Muscle layer of duodenum (tissue), 2 donors: ENCODE results near the gene CNN2.

Experiments used
- H3K27ac ChIP-seq: one replicate; pipeline ENCODE4 v1.7.0; 2013; ENCODE audit warnings: mild to moderate bottlenecking, low read length
- H3K27me3 ChIP-seq: one replicate; pipeline ENCODE4 v1.7.0; 2013; ENCODE audit warnings: low read depth, mild to moderate bottlenecking, control low read depth, low read length
- H3K36me3 ChIP-seq, 2 donors: one replicate each; pipeline ENCODE4 v1.7.0; 2013; ENCODE audit warnings: low read length in 2 of 2, control low read depth in 1 of 2, mild to moderate bottlenecking in 1 of 2; ENCODE audit not compliant: insufficient read depth in 2 of 2, control insufficient read depth in 1 of 2
- H3K4me1 ChIP-seq, 2 donors: one replicate each; pipeline ENCODE4 v1.7.0; 2013; ENCODE audit warnings: low read length in 2 of 2, mild to moderate bottlenecking in 2 of 2, control low read depth in 1 of 2, moderate library complexity in 1 of 2; ENCODE audit not compliant: insufficient read depth in 2 of 2, control insufficient read depth in 1 of 2
- H3K4me3 ChIP-seq, 2 donors: one replicate each; pipeline ENCODE4 v1.7.0; 2013; ENCODE audit warnings: low read length in 2 of 2, low read depth in 1 of 2, mild to moderate bottlenecking in 1 of 2
- H3K9me3 ChIP-seq, 2 donors: one replicate each; pipeline ENCODE4 v1.7.0; 2013; ENCODE audit warnings: low read length in 2 of 2, control low read depth in 1 of 2, mild to moderate bottlenecking in 1 of 2; ENCODE audit not compliant: control insufficient read depth in 1 of 2
- donor health status: healthy.

CNN2 gene

DNA sequence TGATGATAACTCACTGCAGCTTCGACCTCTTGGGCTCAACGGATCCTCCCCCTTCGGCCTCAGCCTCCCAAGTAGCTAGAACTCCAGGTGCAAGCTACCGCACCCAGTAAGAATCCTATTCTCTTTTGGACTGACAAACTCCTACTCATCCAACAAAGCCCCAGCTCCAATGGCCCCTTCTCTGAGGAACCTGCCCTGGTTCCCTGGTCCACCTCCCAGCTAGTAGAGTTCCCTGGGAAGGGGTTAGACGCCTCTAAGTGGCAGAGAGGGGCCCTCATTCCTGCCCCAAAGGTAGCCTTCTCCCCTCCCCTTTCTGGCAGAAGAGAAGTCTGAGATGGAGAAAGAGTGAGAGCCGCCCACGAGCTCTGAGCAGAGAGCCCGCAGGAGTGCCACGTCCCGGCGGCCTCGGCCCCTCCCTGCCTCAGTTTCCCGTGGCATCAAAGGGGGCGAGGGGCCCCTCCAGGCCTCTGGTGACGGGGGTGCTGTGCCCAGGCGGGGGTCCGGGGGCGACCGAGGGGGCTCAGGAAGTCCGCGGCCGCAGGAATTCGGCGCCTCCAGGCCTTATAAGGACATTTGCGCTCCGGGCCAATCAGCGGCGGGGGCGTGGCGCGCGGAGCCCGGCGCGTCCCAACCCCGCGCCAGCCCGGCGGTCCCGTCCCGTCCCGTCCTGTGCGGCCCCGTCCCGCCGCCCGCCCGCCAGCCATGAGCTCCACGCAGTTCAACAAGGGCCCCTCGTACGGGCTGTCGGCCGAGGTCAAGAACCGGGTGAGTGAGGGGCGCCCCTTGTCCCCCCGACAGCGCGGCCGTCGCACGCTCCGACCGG, at the start of gene CNN2:
TSS of gene CNN2 (plus strand) at position 649 of the 823 bp plus-strand sequence. CDS start at position 703, 54 bp downstream.
- Histone ChIP-seq H3K36me3 (no peaks in the 10 kb centered on the region), H3K4me1 (peaks cover 0 to 17% of the 10 kb centered on the region in 2 donors), H3K27ac (peak within 1 kb of the TSS; percentile 74), H3K27me3 (no peaks in the 10 kb centered on the region), H3K4me3 (peak within 1 kb of the TSS; percentile 74 to 87), H3K9me3 (no peaks in the 10 kb centered on the region)

DNA sequence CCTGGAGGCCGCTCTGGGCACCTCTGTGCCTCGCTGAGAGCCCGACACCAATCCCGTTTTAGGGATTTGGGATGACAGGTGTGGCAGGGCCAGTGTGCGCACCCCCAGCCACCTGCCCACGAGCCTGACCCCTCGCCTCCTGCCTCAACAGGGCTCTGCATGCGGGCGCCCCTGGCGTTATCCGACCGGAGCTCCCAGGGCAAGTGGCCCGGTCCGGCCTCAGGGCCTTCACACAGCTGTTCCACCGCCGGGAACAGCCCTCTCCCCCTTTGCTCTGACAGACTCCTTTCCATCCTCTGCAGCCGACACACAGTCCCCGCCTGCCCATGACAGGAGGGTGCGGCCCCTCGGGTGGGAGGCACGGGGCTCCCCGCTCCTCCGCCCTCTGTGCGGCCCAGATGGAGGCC, 49.3 kb upstream of the CNN2 start:
- Histone ChIP-seq H3K4me1 (no peaks in the 10 kb centered on the region), H3K4me3 (no peak overlapping the region), H3K9me3 (no peaks in the 10 kb centered on the region), H3K27me3 (no peaks in the 10 kb centered on the region), H3K27ac (no peak overlapping the region), H3K36me3 (no peaks in the 10 kb centered on the region)

DNA sequence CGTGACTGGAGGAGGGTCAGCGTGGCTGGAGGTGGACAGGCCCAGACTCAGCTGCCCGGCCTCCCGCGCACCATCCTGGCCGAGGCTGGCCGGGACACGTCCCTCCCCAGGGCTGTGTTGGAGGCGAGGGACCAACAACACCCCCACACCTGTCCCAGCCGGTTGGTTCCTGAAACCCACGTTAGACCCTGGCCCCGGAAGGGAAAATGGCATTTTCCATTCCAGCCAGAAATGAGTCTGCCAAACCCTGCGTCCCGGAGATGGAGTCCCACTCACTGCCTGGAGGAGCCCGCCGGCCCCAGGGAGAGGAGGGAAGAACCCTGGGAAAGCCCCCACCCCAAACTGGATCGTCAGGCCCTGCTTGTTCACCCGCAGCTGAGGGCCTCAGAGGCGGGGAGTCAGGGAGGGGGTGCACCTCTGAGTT, 47.1 kb upstream of the CNN2 start:
- H3K27me3 ChIP-seq: no peaks in the 10 kb centered on the region
- H3K9me3 ChIP-seq: no peaks in the 10 kb centered on the region
- H3K4me3 ChIP-seq: no peak overlapping the region
- no peaks in the 10 kb centered on the region for H3K36me3 ChIP-seq
- no peak overlapping the region for H3K27ac ChIP-seq
- peaks cover 0 to 12% of the 10 kb centered on the region in 2 donors for H3K4me1 ChIP-seq

DNA sequence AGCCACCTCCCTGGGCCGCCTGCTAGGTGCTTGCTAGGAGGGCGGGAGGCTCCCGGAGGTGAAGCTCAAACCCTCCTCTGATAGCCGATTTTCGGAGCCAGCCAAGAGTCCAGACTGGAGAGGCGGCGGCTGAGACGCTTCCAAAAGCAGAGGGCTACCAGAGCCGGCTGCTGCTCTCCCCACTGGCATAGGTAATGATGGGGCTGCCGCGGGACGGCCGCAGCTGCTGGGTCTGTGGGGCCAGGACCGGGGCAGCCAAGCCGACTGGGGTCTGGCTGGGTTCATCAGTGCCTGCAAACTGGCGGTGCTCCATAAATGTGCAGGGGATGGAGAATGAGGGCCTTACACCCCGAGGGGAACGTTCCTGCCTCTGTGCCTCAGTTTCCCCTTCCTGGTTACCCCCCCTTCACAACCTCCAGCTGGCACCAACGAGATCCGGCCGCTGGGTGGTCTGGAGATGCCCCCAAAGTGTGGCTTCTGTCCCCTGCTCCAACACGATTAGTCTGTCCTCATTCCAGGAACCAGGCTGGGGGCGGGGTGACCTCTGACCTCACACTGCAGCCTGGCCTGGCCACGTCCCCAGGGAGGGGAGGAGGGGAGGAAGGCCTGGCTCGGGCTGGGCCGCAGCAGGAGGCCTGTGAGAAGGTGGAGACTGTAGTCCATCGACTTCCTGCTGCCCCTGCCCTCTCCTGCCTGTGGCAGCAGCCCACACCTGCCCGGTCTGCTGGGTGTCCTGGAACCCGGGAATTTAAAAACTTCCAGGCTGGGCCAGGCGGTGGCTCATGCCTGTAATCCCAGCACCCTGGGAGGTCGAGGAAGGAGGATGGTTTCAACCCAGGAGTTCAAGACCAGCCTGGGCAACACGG, 46.0 kb upstream of the CNN2 start:
- Histone ChIP-seq H3K27me3 (no peaks in the 10 kb centered on the region), H3K4me1 (peaks cover 0 to 21% of the 10 kb centered on the region in 2 donors), H3K9me3 (no peaks in the 10 kb centered on the region), H3K36me3 (no peaks in the 10 kb centered on the region), H3K27ac (no peak overlapping the region), H3K4me3 (no peak overlapping the region)

DNA sequence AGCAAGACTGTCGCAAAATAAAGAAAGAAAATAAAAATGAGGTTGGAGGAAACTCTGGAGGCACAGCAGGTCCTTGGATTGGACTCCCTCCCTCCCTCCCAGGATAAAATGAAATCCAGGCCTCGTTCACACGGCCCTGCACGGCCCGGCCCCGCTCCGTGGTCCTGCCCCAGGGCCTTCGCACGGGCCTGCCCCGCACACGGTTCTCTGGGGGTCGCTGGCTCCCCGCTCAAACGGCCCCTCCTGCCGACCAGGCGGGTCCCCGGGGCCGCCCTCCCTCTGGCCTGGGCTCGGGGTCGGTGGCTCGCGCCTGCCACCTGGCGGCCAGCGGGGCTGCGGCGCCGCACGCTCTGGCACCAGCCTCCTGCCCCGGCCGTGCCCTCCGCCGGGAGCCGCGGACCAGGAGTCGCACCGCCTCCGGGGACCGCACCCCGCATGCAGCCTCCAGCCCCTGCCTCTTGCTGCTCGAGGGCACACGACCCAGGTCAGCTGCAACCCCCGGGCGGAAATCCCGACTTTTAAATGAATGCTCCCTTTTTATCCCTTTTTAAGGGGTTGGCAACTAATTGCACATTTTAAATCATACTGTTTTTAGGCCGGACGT, 43.7 kb upstream of the CNN2 start:
- Histone ChIP-seq H3K4me3 (peak overlapping the region in 1 of 2 donors; percentile 47), H3K36me3 (peaks cover 0 to 19% of the 10 kb centered on the region in 2 donors), H3K27me3 (no peaks in the 10 kb centered on the region), H3K27ac (no peak overlapping the region), H3K9me3 (no peaks in the 10 kb centered on the region), H3K4me1 (peaks cover 0 to 24% of the 10 kb centered on the region in 2 donors)

DNA sequence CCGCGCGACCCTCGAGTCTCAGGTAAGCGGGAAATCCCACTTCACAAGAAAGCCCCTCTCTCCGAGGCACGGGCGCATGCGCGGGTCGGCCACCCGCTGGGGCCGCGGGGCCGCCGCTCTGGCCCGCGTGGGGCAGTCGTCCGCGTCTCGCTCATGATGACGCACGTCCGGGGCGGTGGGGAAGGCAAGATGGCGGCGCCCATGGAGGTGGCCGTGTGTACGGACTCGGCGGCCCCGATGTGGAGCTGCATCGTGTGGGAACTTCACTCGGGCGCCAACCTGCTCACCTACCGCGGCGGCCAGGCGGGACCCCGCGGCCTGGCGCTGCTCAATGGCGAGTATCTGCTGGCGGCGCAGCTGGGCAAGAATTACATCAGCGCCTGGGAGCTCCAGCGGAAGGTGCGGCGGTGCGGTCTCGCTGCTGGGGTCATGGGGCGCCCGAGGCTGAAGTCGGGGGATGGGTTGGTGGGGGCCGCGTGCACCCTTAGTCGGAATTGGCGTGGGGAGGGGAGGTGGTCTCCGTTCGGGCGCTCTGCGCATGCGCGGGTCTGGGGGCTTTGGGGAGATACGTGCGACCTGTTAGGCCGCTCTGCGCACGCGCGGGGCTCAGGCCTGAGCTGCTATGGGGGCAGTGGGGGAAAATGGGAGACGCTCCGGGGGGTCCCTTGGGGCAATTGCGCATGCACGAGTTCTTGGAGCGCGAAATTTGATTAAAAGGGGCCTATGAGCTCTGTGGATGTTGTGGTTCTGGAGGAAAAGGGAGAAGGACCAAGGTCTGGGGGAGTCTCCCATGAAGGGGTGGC, 42.0 kb upstream of the CNN2 start, which contains the start of gene WDR18:
TSS of gene WDR18 (plus strand) at position 181 of the 803 bp plus-strand sequence. CDS start at position 190, 9 bp downstream.
- Histone ChIP-seq H3K4me1 (peaks cover 0 to 24% of the 10 kb centered on the region in 2 donors), H3K4me3 (peak within 1 kb of the TSS; percentile 76 to 96), H3K27me3 (no peaks in the 10 kb centered on the region), H3K27ac (peak within 1 kb of the TSS; percentile 60), H3K9me3 (no peaks in the 10 kb centered on the region), H3K36me3 (peaks cover 4 to 25% of the 10 kb centered on the region in 2 donors)

DNA sequence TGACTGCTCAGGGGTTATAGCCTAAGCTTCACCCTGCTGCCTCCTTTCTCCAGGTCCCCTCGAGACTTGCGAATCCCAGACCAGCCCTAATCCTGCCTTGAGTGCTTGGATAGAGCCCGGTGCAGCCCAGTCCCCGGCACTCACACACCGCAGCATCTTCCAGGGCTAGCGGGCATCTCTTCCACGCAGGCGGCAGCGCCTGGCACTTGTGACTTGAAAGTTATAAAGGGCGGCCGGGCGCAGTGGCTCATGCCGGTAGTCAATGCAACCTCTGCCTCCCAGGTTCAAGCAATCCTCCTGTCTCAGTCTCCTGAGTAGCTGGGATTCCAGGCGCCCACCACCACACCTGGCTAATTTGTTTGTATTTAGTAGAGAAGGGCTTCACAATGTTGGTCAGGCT, 40.3 kb upstream of the CNN2 start:
- Histone ChIP-seq H3K4me3 (no peak overlapping the region), H3K4me1 (peaks cover 0 to 24% of the 10 kb centered on the region in 2 donors), H3K27me3 (no peaks in the 10 kb centered on the region), H3K9me3 (no peaks in the 10 kb centered on the region), H3K27ac (no peak overlapping the region), H3K36me3 (peaks cover 4 to 41% of the 10 kb centered on the region in 2 donors)

DNA sequence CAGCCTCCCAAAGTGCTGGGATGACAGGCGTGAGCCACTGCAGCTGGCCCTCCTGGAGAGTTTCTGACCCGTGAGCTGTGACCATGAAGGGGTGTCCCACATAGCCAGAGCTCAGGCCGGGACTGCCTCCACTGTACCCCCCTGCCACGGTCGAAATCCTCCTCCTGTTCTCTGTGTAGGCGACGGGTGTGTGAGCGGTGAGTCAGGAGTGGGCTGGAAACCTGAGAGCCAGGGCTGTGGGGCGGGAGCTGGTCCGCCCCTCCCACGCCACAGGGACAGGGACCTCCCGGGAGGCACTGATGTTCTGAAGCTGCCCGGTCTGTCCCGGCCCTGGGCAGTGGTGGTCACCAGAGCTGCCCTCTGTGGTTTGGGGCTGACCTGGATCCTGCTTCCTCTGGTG, 38.3 kb upstream of the CNN2 start:
- no peaks in the 10 kb centered on the region for H3K9me3 ChIP-seq
- peaks cover 4 to 46% of the 10 kb centered on the region in 2 donors for H3K36me3 ChIP-seq
- no peak overlapping the region for H3K4me3 ChIP-seq
- peaks cover 0 to 18% of the 10 kb centered on the region in 2 donors for H3K4me1 ChIP-seq
- no peaks in the 10 kb centered on the region for H3K27me3 ChIP-seq
- H3K27ac ChIP-seq: no peak overlapping the region

DNA sequence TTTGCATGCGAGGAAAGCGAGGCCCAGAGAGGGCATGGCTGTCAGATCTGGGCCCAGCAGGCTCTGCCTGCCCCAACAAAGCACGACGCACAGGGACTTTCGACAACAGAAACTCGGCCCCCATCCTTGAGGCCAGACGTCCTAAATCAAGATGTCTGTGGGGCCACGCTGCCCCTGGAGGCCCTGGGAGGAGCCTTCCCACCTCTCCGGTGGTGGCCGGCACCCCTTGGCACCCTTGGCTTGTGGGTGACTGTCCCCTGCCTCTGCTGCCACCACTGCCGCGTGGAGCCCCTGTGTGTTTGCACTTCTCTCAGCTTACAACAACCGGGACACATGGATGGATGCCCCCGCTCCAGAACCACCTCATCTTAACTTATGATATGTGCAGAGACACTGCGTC, 37.9 kb upstream of the CNN2 start:
- Histone ChIP-seq H3K27ac (no peak overlapping the region), H3K36me3 (peaks cover 4 to 51% of the 10 kb centered on the region in 2 donors), H3K4me3 (no peak overlapping the region), H3K4me1 (peaks cover 0 to 15% of the 10 kb centered on the region in 2 donors), H3K9me3 (no peaks in the 10 kb centered on the region), H3K27me3 (no peaks in the 10 kb centered on the region)

DNA sequence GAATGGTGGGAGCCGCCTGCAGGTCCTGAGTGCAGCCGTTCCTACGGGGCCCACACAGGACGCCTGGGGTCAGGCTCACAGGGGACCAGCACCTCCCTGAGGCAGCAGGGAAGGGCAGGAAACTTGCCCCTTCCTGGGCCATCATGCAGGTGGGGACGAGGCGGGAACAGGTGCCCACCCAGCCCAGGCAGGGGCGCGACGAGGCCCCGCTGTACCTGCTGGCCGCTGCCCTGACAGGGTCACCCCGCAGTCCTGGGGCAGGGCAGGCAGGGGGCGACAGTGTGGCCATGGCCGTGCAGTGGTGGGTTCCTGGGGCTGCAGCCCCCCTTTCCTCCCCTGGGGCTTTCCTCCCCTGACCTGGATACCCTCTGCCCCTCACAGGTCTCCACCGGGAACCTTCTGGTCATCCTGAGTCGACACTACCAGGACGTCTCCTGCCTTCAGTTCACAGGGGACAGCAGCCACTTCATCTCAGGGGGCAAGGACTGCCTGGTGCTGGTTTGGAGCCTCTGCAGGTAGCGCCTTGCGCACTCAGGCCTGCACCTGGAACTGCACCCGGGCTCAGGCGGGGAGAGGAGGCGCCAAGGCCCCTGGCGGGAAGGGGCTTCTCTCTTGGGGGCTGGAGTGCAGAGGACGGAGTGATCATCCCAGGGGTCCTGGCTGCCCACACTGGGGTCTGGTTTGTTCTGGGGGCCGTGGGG, 36.9 kb upstream of the CNN2 start:
- H3K4me1 ChIP-seq: peaks cover 0 to 12% of the 10 kb centered on the region in 2 donors
- H3K9me3 ChIP-seq: no peaks in the 10 kb centered on the region
- H3K4me3 ChIP-seq: no peak overlapping the region
- H3K27me3 ChIP-seq: no peaks in the 10 kb centered on the region
- no peak overlapping the region for H3K27ac ChIP-seq
- peaks cover 4 to 61% of the 10 kb centered on the region in 2 donors for H3K36me3 ChIP-seq
